Upper lobe of right lung (tissue), 1 donor: Measurements from ENCODE around the gene FARP1. TPM values are rescaled to one million over a fixed set of nuclear protein-coding genes. Genes with fewer than 3 reads are reported as not detected.
"Not testable (repeated sequence)": the region's sequence is repeated elsewhere in the genome, so short reads cannot be mapped to it uniquely, and the experiment has no call there.

Source experiments
- ATAC-seq: fragments of 200-7000 bp; cut with Tn5 transposase; one replicate; pipeline ENCODE4 v1.9.1; 2020; ENCODE audit warnings: mild to moderate bottlenecking, moderate library complexity
- DNase-seq: peaks from one replicate; pipeline ENCODE4 v3.0.0-alpha.2; 2020
- H3K27ac ChIP-seq: fragments of 200-600 bp; one replicate; pipeline ENCODE4 v1.8.0; 2022
- H3K27me3 ChIP-seq: fragments of 200-600 bp; one replicate; pipeline ENCODE4 v1.8.0; 2022; ENCODE audit warnings: mild to moderate bottlenecking
- H3K36me3 ChIP-seq: fragments of 200-600 bp; one replicate; pipeline ENCODE4 v1.8.0; 2022
- H3K4me1 ChIP-seq: fragments of 200-600 bp; one replicate; pipeline ENCODE4 v1.8.0; 2022
- H3K4me3 ChIP-seq: fragments of 200-600 bp; one replicate; pipeline ENCODE4 v1.8.0; 2022; ENCODE audit warnings: mild to moderate bottlenecking
- H3K9me3 ChIP-seq: fragments of 200-600 bp; one replicate; pipeline ENCODE4 v1.8.0; 2022
- intact Hi-C: fragments of 100-400 bp; cut with DNase I; formaldehyde crosslinking; loops from one replicate; pipeline ENCODE4 v1.11.0; 2022
- total RNA-seq: library from RNA; stranded (reverse); fragmentation: NEBNext Ultra II Directional; extraction: Animal tissue kit (Norgen Biotek cat#: 25700); gene quantifications from one replicate; pipeline ENCODE4 v1.2.1, GENCODE V29; 2021
- TF ChIP-seq, protein P1 (sequence below): fragments of 200-600 bp; IDR thresholded peaks from one replicate; pipeline ENCODE4 v1.8.0; 2022; ENCODE audit warnings: antibody characterized with exemption
- donor health status: DM: no; HTN: yes; CAD: no; lungs with severe emphysema.

Gene FARP1
- total RNA-seq, 1 donor from 2014 or later = 95.9 TPM

DNA sequence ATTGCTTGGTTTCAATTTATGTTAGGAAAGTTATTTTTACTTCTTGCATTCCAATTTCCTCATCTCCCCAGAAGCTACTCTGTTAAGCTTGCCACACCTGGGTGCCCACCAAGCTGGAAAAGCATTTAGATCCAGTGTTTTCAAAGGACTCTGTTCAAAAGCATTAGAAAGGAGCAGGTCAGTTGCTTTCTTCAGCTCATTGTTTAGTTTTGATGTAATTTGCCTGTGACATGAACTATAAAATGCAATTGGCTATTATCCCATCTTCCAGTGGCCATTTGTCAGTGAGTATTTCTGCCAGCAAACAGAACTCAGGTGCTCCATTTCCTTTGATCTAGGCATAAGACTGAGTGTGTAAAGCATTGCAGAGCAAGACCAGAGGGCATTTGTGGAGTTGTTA lies 80.8 kb downstream of the FARP1 start:
- TF ChIP-seq, protein P1, sequence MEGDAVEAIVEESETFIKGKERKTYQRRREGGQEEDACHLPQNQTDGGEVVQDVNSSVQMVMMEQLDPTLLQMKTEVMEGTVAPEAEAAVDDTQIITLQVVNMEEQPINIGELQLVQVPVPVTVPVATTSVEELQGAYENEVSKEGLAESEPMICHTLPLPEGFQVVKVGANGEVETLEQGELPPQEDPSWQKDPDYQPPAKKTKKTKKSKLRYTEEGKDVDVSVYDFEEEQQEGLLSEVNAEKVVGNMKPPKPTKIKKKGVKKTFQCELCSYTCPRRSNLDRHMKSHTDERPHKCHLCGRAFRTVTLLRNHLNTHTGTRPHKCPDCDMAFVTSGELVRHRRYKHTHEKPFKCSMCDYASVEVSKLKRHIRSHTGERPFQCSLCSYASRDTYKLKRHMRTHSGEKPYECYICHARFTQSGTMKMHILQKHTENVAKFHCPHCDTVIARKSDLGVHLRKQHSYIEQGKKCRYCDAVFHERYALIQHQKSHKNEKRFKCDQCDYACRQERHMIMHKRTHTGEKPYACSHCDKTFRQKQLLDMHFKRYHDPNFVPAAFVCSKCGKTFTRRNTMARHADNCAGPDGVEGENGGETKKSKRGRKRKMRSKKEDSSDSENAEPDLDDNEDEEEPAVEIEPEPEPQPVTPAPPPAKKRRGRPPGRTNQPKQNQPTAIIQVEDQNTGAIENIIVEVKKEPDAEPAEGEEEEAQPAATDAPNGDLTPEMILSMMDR = no peak
- Histone ChIP-seq H3K27ac (no peak overlapping the region), H3K36me3 (no peaks in the 10 kb centered on the region), H3K27me3 (no peaks in the 10 kb centered on the region), H3K4me3 (no peak overlapping the region), H3K4me1 (peaks cover 26% of the 10 kb centered on the region), H3K9me3 (no peaks in the 10 kb centered on the region)
- DNase-seq (no peak), ATAC-seq (no peak)
- intact Hi-C loops = no loop called here

DNA sequence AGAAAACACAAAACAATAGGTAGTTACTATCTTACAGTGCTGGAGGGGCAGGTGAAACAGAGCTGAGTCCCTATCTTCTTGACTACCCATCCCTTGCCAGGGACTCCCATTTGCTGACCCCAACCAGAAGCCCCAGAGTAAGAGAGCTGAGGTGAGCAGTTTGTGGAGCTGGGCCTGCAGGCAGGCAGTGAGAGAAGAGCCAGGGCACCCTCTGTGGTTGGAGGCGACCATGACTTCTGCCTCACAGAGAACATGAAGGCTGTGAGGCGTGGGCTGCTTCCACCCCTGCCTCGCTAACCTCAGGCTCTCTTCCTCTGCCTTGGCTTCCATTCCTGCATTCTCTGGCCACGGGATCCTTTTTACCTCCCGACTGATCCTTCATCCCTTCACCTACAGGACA lies 81.7 kb downstream of the FARP1 start:
- Histone ChIP-seq H3K27me3 (no peaks in the 10 kb centered on the region), H3K4me3 (no peak overlapping the region), H3K9me3 (no peaks in the 10 kb centered on the region), H3K27ac (no peak overlapping the region), H3K36me3 (no peaks in the 10 kb centered on the region), H3K4me1 (peaks cover 26% of the 10 kb centered on the region)
- ATAC-seq (no peak), DNase-seq (no peak)
- TF ChIP-seq, protein P1 = no peak
- intact Hi-C loops = no loop called here

DNA sequence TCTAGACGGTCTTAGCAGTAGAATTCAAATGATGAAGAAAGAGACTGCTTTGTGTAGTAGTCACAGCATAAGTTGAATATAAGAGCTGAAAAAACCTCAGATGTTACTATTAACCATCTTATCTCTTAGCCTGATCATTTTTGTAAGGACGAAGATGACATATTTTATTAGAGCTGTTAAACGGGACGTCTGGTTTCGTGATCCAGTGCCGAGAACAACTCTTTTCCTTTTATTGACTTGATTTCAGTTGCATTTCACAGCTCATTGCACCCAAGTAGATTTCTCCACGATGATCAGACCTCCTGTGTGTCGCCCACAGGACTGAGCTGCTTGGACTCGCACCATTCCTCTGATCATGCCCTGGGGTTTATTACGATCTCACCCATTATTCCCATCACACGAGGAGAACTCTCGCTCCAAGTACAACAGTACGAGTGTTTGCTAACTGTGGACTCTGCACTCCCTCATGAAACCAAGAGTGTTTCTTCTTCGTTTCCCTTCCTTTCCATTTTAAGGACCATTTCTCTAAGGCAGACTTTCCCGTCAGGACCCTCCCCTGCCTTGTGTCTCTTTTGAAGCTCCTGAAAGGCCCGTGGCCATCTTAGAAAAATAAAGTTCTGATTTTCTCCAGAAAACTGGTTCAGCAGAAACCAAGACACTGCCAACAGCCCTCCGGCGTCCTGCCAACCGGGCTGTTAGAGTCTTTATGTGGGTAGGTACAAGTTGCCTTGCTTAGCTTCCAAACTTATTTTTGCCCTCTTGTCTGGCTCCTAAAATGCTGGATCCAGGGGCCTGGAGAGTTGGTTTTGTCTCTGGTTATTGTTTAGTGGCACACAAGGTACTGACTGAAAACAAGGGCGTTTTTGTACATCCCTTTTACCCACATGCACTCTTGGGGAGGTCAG lies 82.4 kb downstream of the FARP1 start:
- H3K4me1 ChIP-seq = peaks cover 23% of the 10 kb centered on the region
- no peak overlapping the region for H3K27ac ChIP-seq
- TF ChIP-seq, protein P1 = no peak
- intact Hi-C loops = no loop called here
- ATAC-seq (no peak), DNase-seq (no peak)
- H3K27me3 ChIP-seq = no peaks in the 10 kb centered on the region
- H3K36me3 ChIP-seq = no peaks in the 10 kb centered on the region
- H3K4me3 ChIP-seq = no peak overlapping the region
- no peaks in the 10 kb centered on the region for H3K9me3 ChIP-seq

DNA sequence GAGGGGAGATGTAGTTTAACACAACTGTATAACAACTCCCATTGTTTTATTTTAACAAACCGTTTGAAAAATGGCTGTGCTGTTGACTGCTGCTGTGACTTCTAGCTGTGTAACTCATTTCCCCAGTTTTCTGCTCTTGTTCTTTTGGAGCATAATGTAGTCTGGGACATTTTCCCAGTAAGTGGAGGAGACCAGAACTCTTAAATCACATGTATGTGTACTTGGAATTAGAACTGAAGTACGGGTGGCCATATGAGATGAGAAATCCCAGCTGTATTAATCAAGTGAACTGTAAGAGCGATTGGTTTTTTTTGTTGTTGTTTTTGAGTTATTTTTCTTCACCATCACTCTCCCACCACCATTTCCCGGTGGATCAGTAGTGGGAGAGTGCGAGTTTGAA lies 83.6 kb downstream of the FARP1 start:
- peaks cover 13% of the 10 kb centered on the region for H3K4me1 ChIP-seq
- no peaks in the 10 kb centered on the region for H3K9me3 ChIP-seq
- ATAC-seq = no peak
- intact Hi-C loops = no loop called here
- no peaks in the 10 kb centered on the region for H3K27me3 ChIP-seq
- TF ChIP-seq, protein P1 = no peak
- DNase-seq = no peak
- H3K4me3 ChIP-seq = no peak overlapping the region
- H3K27ac ChIP-seq = no peak overlapping the region
- no peaks in the 10 kb centered on the region for H3K36me3 ChIP-seq

DNA sequence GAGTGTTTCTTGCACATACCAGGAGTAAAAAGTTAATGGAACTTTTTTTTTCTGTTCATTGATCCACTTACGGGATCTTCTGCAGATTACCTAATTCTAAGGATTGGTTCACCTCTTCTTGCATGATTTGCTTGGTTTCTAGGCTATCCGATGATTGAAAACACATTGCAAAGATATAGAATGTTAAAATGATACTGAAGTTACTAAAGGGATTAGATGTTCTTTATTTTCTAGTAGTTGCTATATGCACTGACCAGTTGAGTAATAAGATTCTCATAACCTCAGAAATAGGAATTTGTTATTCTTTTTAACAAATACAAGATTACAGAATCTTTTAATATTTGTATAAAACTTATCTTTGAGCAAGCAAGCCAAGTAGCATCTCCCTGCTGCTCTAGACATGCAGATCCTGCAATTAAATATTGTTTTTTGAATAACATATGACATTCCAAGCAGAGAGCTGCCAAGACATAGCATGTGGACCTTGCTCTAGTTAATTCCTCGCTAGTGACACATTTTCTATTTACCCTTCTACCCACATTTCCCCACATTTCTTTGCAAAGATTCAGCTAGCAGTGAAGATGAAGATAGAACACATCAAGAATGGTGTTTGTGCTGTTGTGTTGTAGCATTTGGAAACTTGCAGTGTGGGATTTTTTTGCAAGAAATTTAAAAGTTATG lies 85.9 kb downstream of the FARP1 start:
- DNase-seq (no peak), ATAC-seq (no peak)
- TF ChIP-seq, protein P1 = no peak
- no peak overlapping the region for H3K4me3 ChIP-seq
- intact Hi-C loops = no loop called here
- H3K36me3 ChIP-seq = no peaks in the 10 kb centered on the region
- no peaks in the 10 kb centered on the region for H3K9me3 ChIP-seq
- H3K4me1 ChIP-seq = peaks cover under 1% of the 10 kb centered on the region
- no peaks in the 10 kb centered on the region for H3K27me3 ChIP-seq
- H3K27ac ChIP-seq = no peak overlapping the region

DNA sequence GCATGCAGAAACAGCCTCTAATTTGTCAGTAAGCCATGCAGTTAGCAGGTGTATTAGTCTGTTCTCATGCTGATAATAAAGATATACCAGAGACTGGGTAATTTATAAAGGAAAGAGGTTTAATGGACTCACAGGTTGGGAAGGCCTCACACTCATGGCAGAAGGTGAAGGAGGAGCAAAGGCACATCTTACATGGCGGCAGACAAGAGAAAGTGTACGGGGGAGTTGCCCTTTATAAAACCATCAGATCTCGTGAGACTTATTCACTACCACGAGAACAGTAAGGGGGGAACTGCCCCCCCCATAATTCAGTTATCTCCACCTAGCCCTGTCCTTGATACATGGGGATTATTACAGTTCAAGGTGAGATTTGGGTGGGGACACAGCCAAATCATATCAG lies 87.9 kb downstream of the FARP1 start:
- H3K4me1 ChIP-seq, DNase-seq, H3K9me3 ChIP-seq, H3K27ac ChIP-seq, intact Hi-C loops, H3K36me3 ChIP-seq, ATAC-seq, H3K27me3 ChIP-seq, H3K4me3 ChIP-seq: not testable (repeated sequence)
